NCI-H460 (cell line): ENCODE data around the gene SPNS1. TPM values are rescaled to one million over a fixed set of nuclear protein-coding genes. Genes with fewer than 3 reads are reported as not detected.
"Not testable (repeated sequence)": the region's sequence is repeated elsewhere in the genome, so short reads cannot be mapped to it uniquely, and the experiment has no call there.

ENCODE experiments used
- DNase-seq: peaks from one replicate; pipeline ENCODE4 v3.0.0-alpha.2; 2016; ENCODE audit warnings: low read depth; ENCODE audit errors: extremely low read depth
- total RNA-seq: library from RNA; depleted of rRNA; stranded (reverse); fragments of >200 nt; shearing (Covaris generic); gene quantifications from 2 replicates; pipeline ENCODE4 v1.2.3, GENCODE V29; 2014

SPNS1 gene
- total RNA-seq, 1 experiment from 2014 or later, result 51.2 TPM

DNA sequence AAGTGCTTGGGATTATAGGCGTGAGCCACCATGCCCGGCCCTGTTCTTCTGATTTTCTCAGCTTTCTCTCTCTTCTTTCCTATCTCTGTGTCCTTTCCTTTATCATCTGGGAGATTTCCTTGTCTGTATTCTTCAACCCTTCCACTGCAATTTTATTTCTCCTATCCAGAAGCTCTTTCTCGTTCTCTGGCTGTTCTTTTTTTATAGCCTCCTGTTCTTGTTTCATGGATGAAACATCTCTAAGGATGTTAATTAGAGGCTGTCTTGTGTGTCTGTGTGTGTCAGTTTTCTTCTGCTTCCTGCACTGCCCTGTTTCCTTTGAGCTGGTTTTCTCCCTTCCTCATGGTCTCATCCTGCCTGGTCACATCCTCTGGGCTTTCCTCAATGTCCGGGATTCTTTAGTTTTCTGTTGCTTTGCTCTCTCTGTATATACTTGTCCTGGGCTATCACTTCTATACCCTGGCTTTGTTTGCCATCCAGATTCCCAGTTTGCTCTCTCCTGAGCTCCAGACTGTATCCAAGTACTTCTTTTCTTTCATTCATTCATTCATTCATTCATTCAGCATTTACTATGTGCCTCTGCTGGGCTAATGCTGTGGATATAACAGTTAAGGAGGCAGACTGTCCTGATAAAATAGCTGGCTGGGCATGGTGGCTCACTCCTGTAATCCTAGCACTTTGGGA is 12.7 kb downstream of the SPNS1 start:
- DNase-seq, result no peak

DNA sequence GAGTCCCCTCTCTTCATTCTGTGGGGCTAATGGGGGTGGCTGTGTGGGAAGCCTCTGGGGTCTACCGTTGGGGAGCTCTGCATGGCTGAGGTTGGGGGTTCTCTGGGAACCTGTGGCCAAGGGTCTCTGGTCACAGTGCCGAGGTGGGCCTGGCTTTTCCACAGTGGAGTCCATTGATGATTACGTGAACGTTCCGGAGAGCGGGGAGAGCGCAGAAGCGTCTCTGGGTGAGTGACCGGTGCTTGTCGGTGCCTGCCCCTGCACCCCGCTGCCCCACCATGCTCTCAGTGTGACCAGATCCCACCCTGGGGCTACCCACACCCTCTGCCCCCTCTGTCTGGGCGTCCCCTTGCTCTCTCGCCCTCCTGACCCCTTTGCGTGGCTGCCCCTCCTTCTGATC is 14.8 kb downstream of the SPNS1 start:
- DNase-seq, result no peak

DNA sequence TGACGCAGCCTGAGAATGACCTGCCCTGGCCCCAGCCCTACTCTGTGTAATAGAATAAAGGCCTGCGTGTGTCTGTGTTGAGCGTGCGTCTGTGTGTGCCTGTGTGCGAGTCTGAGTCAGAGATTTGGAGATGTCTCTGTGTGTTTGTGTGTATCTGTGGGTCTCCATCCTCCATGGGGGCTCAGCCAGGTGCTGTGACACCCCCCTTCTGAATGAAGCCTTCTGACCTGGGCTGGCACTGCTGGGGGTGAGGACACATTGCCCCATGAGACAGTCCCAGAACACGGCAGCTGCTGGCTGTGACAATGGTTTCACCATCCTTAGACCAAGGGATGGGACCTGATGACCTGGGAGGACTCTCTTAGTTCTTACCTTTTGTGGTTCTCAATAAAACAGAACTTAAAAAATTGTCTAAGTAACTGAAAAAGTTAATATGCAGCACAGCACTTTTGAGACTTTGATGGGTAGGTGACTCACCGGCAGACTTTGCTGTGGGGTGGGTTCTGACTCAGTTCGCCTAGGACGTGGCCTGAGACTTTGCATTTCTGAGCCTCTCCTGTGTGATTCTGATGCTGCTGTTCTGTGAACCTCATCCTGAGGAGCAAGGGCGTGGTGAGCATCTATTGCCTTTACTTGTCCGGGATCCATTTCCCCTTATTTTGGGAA is 15.9 kb downstream of the SPNS1 start:
- DNase-seq, result no peak

DNA sequence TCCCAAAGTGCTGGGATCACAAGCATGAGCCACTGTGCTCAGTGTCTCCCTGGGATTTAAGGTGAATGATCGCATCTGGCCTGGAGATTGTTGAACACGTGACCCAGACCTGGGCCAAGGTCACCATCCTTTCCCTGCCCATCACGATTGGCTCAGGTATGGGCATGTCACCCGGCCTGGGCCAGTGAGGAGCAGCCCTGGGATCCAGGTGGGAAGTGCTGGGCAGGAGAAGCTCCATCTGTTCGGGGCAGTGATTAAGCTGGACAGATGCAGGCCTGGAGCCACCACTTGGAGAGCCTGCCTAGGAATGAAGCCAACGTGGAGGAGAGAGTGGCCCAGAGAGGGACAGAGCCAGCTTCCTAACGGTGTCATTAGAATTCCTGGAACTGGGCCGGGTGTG is 17.1 kb downstream of the SPNS1 start:
- no peak for DNase-seq

DNA sequence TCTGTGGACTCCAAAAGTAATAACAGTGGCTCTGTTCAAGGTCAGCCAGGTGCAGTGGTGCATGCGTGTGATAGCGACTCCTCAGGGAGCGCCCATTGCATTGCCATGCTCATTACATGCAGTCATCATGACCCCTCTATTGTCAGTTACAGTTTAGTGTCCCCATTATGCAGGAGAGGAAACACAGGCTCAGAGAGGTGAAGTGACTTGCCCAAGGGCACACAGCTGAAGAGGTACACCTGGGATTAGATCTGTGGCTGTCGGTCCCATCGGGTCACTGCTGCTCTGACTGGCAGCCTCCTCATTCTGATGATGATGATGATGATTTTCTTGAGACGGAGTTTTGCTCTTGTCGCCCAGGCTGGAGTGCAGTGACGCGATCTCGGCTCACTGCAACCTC is 17.9 kb downstream of the SPNS1 start:
- no peak for DNase-seq

DNA sequence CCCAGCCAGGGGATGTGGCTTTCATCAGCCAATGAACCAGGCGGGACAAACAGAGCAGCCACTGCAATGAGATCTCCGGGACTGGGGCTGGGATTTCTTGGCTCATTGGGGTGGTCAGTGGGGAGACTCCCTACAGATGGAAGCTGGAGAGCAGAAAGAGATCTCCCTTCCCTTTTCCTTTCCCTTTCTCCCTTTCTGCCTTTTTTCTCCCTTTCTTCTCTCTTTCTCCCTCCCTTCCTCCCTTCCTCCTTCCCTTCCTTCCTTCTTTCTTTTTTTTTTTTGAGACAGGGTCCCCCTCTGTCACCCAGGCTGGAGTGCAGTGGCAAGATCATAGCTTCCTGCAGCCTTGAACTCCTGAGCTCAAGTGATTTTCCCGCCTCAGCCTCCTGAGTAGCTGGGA is 24.3 kb downstream of the SPNS1 start:
- DNase-seq, result no peak

DNA sequence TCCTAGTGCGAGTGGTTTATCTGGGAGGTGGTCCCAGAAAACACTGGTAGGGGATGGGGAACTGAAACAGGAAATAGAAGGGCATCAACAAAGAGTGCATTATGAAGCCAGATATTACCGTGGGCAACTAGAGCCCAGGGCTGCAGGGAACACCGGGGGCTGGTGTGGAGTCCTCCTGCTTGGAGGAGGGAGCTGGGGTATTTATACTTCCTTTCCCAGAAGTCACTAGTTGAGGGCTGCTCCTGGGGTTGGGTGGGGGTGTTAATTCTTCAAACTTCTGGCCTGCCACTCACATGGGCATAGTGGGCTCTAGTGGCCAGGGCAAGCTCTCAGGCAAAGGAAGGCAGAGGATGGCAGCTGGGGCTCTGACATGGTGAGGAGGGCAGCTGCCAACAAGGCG is 25.0 kb downstream of the SPNS1 start:
- DNase-seq, result no peak

DNA sequence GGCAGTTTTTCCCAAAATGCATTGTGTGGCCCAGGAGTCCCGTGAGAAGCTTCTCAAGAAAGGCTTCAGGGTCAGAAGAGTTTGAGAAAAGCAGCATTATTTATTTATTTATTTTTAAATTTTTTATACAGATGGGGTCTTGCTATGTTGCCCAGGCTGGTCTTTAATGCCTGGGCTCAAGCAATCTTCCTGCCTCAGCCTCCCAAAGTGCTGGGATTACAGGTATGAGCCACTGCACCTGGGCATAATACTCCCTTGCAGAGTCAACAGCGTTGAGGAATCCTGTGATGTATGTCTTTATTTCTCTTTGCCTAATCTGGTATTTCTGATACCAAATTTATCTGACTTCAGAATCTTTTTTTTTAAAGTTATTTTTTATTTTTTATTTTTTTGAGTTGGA is 25.4 kb downstream of the SPNS1 start:
- DNase-seq, result no peak

DNA sequence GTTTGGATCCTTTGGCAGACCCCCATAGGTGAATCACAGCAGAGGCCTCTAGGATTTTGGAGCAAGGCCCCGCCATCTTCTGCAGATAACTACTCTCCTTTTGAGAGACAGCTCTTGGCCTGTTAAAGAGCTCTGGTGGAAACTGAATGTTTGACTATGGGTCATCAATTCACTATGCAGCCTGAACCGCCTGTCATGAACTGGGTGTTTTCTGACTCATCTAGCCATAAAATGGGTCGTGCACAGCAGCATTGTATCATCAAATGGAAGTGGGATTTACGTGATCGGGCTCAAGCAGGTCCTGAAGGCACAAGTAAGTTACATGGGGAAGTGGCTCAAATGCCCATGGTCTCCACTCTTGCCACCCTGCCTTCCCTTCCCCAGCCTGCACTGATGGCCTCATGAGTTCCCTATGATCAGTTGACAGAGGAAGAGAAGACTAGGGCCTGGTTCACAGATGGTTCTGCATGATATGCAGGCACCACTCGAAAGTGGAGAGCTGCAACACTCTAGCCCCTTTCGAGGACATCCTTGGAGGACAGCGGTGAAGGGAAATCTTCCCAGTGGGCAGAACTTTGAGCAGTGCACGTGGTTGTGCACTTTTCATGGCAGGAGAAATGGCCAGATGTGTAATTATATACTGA is 30.0 kb downstream of the SPNS1 start:
- DNase-seq, result not testable (repeated sequence)

DNA sequence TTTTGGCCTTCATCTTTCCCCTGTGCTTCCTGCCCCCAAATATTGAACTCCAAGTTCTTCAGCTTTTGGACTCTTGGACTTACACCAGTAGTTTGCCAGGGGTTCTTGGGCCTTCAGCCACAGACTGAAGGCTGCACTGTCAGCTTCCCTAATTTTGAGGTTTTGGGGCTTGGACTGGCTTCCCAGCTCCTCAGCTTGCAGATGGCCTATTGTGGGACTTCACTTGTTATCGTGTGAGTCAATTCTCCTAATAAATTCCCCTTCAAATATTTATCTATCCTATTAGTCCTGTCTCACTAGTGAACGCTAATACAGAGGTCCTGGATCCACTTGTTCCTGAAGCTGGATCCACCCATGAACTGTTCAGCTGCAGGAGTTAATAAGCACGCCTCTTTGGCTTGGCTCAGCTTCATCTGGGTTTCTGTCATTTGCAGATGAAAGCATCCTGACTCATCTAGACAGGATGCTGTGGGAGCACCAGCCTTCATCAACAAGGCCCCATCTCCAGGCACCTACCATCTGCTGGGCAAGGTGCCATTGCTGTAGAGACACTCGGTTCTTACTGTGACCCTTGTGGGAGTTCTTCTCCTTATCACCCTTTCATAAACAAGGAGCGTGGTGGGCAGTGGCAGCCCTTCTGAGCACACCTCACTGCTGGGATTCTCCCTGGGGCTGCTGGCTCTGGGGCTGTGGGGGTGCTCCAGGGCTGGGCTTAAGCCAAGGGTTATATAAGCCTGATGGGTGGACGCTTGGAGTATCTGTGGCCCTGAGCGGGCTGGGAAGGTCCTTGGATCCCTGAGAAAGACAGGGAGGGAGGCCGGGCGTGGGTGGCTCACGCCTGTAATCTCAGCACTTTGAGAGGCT is 33.4 kb downstream of the SPNS1 start:
- no peak for DNase-seq

DNA sequence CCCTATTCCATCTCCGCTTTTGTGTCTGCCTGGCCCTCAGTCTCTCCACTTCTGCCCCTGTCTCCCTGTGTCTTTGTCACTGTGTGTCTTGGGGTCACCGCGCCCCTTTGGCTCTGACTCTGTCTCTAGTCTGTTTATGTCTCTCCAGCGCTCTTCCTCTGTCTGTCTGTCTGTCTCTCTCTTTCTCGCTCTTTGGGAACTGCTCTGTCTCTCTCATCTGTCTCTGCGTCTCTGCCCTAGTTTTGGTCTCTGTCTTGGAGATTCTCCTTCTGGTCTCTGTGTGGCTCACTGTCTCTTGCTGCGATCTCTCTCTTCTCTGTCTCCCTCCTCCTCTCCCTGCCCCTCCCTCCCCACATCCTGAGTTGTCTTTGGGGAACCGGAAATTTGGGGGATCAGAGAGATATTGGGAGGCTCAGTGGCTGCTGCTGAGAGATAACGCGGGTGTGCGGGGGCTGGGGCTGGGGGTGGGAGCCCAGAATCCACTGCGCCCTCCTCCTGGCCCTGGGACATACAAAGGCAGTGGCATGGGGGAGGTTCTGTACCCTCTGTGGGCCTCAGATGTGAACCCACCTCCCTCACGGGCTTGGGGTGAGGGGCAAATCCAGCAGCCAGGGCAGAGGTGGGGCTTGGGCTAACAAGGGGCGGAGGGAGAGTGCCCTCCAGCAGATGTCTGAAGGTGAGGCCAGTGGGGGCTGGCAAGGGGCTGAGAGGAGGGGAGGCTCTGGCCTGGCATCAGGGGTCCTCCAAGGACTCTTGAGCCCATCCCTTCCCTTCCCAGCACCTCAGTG is 34.7 kb downstream of the SPNS1 start:
- DNase-seq, result no peak

DNA sequence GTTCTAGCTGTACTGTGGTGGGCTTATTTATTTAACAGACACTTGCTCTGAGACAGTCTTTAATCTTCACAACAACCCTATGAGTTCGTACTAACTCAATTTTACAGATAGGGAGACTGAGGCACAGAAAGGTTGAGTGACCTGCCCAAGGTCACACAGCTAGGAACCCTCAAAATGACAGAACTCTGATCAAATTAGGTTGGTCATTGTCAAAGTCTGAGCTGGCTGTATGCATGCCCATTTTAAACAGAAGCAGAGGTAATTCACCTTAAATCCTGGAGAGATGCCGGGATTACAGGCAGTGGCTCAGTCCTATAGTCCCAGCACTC is 35.2 kb downstream of the SPNS1 start:
- no peak for DNase-seq

DNA sequence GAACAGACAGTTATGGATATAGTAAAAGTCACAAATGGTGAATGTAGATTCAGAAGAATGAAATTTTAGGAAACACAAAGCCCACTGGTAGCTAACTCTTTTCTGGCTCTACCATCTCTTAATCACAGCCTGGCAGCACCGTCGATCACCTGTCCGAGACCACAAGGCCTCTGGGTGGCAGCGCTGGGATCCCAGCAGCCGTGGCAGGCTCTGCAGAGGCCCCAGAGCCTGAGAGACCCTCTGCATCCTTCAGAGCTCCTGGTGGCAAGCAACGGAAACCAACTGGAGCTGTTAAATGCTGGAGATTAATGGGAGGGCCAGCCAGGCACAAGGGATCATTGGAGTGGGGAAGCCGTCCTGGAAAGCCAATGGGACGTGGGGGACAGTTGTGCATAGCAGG is 36.5 kb downstream of the SPNS1 start:
- no peak for DNase-seq

DNA sequence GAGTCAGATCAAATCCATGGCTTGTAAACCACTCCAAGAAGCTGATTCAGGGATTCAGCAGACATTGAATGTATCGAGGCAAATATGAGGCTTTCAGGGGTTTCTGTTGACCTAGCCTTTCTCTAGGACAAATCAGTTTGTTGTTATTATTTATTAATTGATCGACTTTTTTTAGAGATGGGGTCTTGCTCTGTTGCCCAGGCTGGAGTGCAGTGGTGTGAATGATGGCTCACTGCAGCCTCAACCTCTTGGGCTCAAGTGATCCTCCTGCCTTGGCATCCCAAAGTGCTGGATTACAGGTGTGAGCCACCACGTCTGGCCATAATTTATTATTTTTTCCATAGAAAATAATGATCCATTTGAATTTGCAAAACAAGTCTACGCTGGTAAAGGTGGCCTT is 37.3 kb downstream of the SPNS1 start:
- no peak for DNase-seq

DNA sequence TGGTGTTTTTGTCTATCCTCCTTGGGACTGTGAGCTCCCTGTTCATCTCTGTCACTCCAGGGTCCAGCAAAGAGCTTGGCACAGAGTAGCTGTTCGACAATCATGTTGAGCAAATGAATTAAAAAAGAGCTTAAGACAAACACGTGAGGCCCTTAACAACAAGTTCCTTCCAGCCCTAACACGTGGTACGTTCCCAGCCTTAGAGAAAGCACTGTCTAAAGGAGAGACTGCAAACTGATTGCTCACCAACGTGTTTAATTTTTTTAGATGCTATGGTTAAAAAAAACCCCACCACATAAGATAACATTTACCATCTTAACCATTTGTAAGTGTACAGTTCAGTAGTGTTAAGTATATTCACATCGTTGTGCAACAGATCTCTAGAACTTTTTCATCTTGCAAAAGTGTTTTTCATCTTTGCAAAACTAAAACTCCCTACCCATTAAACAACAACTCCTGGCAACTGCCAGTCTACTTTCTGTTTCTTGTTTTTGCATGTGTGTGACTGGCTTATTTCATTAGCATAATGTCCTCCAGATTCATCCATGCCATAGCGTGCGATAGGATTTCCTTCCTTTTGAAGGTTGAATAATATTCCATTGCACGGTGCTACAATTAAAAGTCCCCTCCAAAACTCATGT is 38.5 kb downstream of the SPNS1 start:
- no peak for DNase-seq

DNA sequence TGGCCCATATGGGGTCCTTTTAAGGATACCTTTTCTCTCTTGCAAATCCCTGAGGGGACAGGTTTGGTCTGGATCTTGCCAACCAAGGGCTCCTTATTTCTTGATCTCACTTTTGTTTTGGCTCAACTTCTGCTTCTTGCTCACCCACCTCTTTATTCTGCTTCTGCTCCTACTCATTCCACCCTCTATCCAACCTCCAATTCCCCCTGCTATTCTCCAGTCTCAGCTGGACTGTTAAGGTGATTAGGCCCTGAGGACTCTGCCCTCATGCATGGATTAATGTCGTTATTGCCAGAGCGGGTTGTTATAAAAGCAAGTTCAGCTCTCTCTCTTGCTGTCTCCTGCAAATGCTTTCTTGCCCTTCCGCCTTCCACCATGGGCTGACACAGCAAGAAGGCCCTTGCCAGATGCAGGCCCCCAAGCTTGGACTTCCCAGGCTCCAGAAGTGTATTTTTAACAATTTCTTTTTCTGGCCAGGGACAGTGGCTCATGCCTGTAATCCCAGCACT is 40.0 kb downstream of the SPNS1 start:
- DNase-seq, result no peak

DNA sequence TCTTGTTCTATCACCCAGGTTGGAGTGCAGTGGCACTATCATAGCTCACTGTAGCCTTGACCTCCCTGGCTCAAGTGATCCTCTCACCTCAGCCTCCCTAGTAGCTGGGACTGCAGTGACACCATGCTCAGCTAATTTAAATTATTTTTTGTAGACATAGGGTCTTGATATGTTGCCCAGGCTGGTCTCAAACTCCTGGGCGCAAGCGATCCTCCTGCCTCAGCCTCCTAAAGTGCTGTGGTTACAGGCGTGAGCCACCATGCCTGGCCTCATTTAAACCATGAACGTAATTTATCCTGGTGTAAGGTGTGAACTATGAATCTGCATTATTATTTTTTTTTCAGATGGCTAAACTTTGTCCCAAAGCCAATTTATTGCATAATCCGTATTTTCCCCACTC is 47.6 kb downstream of the SPNS1 start:
- DNase-seq, result no peak

DNA sequence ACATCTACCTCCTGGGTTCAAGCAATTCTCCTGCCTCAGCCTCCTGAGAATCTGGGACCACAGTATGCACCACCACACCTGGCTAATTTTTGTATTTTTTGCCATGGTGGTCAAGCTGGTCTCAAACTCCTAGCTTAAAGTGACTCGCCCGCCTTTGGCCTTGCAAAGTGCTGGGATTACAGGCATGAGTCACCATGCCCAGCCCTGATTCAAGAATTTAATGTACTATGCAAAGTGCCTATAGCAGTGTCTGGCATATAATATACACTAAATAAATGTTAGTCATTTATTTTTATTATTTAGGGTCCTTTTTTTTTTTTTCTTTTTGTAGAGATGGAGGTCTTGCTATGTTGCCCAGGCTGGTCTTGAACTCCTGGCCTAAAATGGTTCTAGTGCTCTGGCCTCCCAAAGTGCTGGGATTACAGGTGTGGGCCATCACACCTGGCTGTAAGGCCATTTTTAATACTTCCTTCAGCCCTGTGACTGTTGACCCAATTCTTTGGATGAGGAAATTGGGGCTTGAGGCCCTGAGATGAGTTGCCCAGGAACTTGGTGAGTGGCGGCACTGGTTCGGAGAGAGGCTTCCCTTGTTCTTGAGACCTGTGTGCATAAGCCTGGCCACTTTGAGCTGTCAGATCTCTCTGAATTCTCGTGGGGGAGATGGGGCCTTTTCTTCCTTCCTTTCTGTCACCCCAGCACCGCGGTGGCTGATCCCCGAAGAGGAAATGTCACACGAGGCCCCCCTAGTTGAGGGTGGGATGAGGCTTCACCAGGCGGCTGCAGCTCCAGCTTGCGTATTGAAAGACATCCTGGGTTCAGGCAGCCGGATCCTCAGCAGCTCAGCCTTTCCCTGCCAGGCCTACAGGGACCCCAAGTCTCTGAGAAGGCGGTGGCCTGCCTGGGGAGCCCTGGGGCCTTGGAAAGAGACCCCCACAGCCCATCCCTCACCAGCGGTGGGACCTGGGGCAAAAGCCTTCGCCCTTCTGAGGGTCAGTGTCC is 49.0 kb downstream of the SPNS1 start:
- DNase-seq, result no peak

DNA sequence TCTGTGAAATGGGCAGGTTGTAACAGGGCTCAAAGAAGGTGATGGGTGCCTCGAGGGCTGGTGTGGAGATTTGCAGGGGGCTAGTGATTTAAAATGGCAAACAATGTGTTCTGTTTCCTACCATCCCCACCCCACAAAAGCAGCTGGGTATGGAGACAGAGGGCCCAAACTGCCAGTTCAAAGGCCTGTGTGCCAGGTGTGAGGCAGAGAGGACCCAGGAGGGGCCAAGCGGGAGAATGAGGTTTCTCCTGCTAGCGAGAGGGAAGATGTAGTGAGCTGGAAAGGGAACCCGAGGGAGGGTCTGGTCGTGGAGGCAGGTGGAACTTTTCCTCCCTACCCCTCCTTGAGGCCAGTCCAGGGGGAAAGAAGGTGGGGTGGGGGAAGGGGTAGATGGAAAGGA is 49.7 kb downstream of the SPNS1 start:
- no peak for DNase-seq
